H9 (cell line): ENCODE results near the gene ELMOD3. TPM values are rescaled to one million over a fixed set of nuclear protein-coding genes. Genes with fewer than 3 reads are reported as not detected.

ENCODE experiments used
- DNase-seq: peaks from one replicate; pipeline ENCODE4 v3.0.0-alpha.2; 2017
- H2AFZ ChIP-seq: one replicate; pipeline ENCODE4 v1.6.1; 2013; ENCODE audit warnings: mild to moderate bottlenecking, low read length, control low read depth, moderate library complexity
- H2AK5ac ChIP-seq: 2 replicates; pipeline ENCODE4 v1.6.1; 2013; ENCODE audit warnings: low read length, control low read depth, mixed read lengths; ENCODE audit not compliant: insufficient read length
- H2BK120ac ChIP-seq: one replicate; pipeline ENCODE4 v1.6.1; 2013; ENCODE audit warnings: low read depth, mild to moderate bottlenecking, low read length, control low read depth, inconsistent platforms; ENCODE audit not compliant: poor library complexity, severe bottlenecking
- H2BK12ac ChIP-seq: 2 replicates; pipeline ENCODE4 v1.6.1; 2013; ENCODE audit warnings: low read length, control low read depth, mixed read lengths, low read depth; ENCODE audit not compliant: insufficient read length
- H2BK15ac ChIP-seq: 2 replicates; pipeline ENCODE4 v1.6.1; 2013; ENCODE audit warnings: low read depth, low read length, control low read depth
- H2BK20ac ChIP-seq: one replicate; pipeline ENCODE4 v1.6.1; 2013; ENCODE audit warnings: low read depth, mild to moderate bottlenecking, low read length, control low read depth, inconsistent platforms; ENCODE audit not compliant: poor library complexity, severe bottlenecking
- H2BK5ac ChIP-seq: 2 replicates; pipeline ENCODE4 v1.6.1; 2013; ENCODE audit warnings: low read length, control low read depth, mixed read lengths; ENCODE audit not compliant: insufficient read length
- H3K14ac ChIP-seq: 2 replicates; pipeline ENCODE4 v1.6.1; 2013; ENCODE audit warnings: low read length, control low read depth; ENCODE audit not compliant: insufficient read depth
- H3K18ac ChIP-seq: 2 replicates; pipeline ENCODE4 v1.6.1; 2013; ENCODE audit warnings: low read depth, mild to moderate bottlenecking, mixed read lengths, low read length, control low read depth; ENCODE audit not compliant: insufficient read length
- H3K23ac ChIP-seq: 2 replicates; pipeline ENCODE4 v1.6.1; 2013; ENCODE audit warnings: low read length, control low read depth, mixed read lengths, low read depth; ENCODE audit not compliant: insufficient read length
- H3K23me2 ChIP-seq: 2 replicates; pipeline ENCODE4 v1.6.1; 2013; ENCODE audit warnings: low read depth, mild to moderate bottlenecking, mixed read lengths, low read length, control low read depth; ENCODE audit not compliant: insufficient read length, poor library complexity, severe bottlenecking
- H3K27ac ChIP-seq: 2 replicates; pipeline ENCODE4 v1.5.1; 2013; ENCODE audit warnings: low read length, control low read depth, mixed read lengths, low read depth; ENCODE audit not compliant: insufficient read length
- H3K27me3 ChIP-seq: 2 replicates; pipeline ENCODE4 v1.6.1; 2013; ENCODE audit warnings: low read length, control low read depth, inconsistent platforms; ENCODE audit not compliant: insufficient read depth
- H3K4ac ChIP-seq: 2 replicates; pipeline ENCODE4 v1.6.1; 2013; ENCODE audit warnings: low read depth, mild to moderate bottlenecking, control low read depth, inconsistent platforms, low read length, moderate library complexity
- H3K4me1 ChIP-seq: 2 replicates; pipeline ENCODE4 v1.6.1; 2013; ENCODE audit warnings: low read length, control low read depth, inconsistent platforms; ENCODE audit not compliant: insufficient read depth
- H3K4me2 ChIP-seq: 2 replicates; pipeline ENCODE4 v1.6.1; 2013; ENCODE audit warnings: low read length, control low read depth, mixed read lengths; ENCODE audit not compliant: insufficient read length, insufficient read depth
- H3K56ac ChIP-seq: 2 replicates; pipeline ENCODE4 v1.6.1; 2013; ENCODE audit warnings: low read depth, mild to moderate bottlenecking, mixed read lengths, low read length, control low read depth; ENCODE audit not compliant: insufficient read length
- H3K79me1 ChIP-seq: 2 replicates; pipeline ENCODE4 v1.6.1; 2013; ENCODE audit warnings: low read depth, mild to moderate bottlenecking, moderate library complexity, low read length, control low read depth, inconsistent platforms; ENCODE audit not compliant: insufficient read depth, poor library complexity, severe bottlenecking
- H3K79me2 ChIP-seq: 2 replicates; pipeline ENCODE4 v1.6.1; 2013; ENCODE audit warnings: low read length, control low read depth, inconsistent platforms; ENCODE audit not compliant: insufficient read depth
- H3K9ac ChIP-seq: 2 replicates; pipeline ENCODE4 v1.6.1; 2013; ENCODE audit warnings: low read length, control low read depth, mixed read lengths; ENCODE audit not compliant: insufficient read length; ENCODE audit errors: extremely low read depth
- H3K9me3 ChIP-seq: one replicate; pipeline ENCODE4 v1.6.1; 2013; ENCODE audit warnings: low read depth, low read length, inconsistent platforms; ENCODE audit not compliant: control insufficient read depth
- H3T11ph ChIP-seq: one replicate; pipeline ENCODE4 v1.6.1; 2013; ENCODE audit warnings: mild to moderate bottlenecking, low read length, control low read depth, inconsistent platforms
- H4K20me1 ChIP-seq: one replicate; pipeline ENCODE4 v1.6.1; 2013; ENCODE audit not compliant: control insufficient read depth, insufficient read length, insufficient read depth
- H4K5ac ChIP-seq: 2 replicates; pipeline ENCODE4 v1.6.1; 2013; ENCODE audit warnings: low read depth, mild to moderate bottlenecking, mixed read lengths, low read length, control low read depth; ENCODE audit not compliant: insufficient read length
- H4K8ac ChIP-seq: replicated peaks from 2 replicates; pipeline ENCODE4 v1.6.1; 2013; ENCODE audit warnings: low read length, control low read depth, mixed read lengths, low read depth; ENCODE audit not compliant: insufficient read length
- H4K91ac ChIP-seq: 2 replicates; pipeline ENCODE4 v1.6.1; 2013; ENCODE audit warnings: low read depth, mild to moderate bottlenecking, moderate library complexity, mixed read lengths, low read length, control low read depth; ENCODE audit not compliant: insufficient read length
- H3K27ac Mint-ChIP-seq, 3 experiments: 2 replicates in 2 of 3; 3 replicates in 1 of 3; pipeline ENCODE4 v1.8.0; 2020 to 2021; ENCODE audit warnings: mixed read lengths in 3 of 3, mild to moderate bottlenecking in 1 of 3, moderate library complexity in 1 of 3
- H3K27me3 Mint-ChIP-seq: 2 replicates; pipeline ENCODE4 v1.8.0; 2021; ENCODE audit warnings: low read depth, mild to moderate bottlenecking, moderate library complexity, mixed read lengths
- H3K36me3 Mint-ChIP-seq, 3 experiments: 2 replicates in 2 of 3; 3 replicates in 1 of 3; pipeline ENCODE4 v1.8.0; 2020 to 2021; ENCODE audit warnings: low read depth in 3 of 3, mixed read lengths in 3 of 3; ENCODE audit not compliant: insufficient read depth in 1 of 3
- H3K4me1 Mint-ChIP-seq, 2 experiments: 2 replicates each; pipeline ENCODE4 v1.8.0; 2020; ENCODE audit warnings: mixed read lengths in 2 of 2
- H3K4me3 Mint-ChIP-seq, 2 experiments: 2 replicates in 1 of 2; 3 replicates in 1 of 2; pipeline ENCODE4 v1.8.0; 2020 to 2021; ENCODE audit warnings: mild to moderate bottlenecking in 2 of 2, mixed read lengths in 2 of 2, moderate library complexity in 1 of 2
- H3K9me3 Mint-ChIP-seq, 2 experiments: 2 replicates in 1 of 2; 3 replicates in 1 of 2; pipeline ENCODE4 v1.8.0; 2020; ENCODE audit warnings: mild to moderate bottlenecking in 2 of 2, mixed read lengths in 2 of 2, moderate library complexity in 1 of 2
- WGBS: extraction: QIAGEN DNeasy Blood & Tissue Kit; methylation state at CpG from one replicate; pipeline ENCODE4 v1.1.7; 2013; ENCODE audit warnings: missing lambda C conversion rate, low lambda C conversion rate, mixed read lengths; ENCODE audit not compliant: insufficient read length; ENCODE audit errors: extremely low coverage; 5-methylcytosine and 5-hydroxymethylcytosine counted together
- total RNA-seq: library from RNA; stranded (reverse); gene quantifications from 2 replicates; pipeline ENCODE4 v1.2.1, GENCODE V29; 2021
- TF ChIP-seq, protein P1 (sequence below): fragments of 200-600 bp; sonication (generic); conservative IDR thresholded peaks from 3 replicates; pipeline ENCODE4 v1.8.0; 2021; ENCODE audit warnings: antibody characterized with exemption, mild to moderate bottlenecking

ELMOD3 gene
- total RNA-seq, 1 experiment from 2014 or later, result 7.6 TPM

DNA sequence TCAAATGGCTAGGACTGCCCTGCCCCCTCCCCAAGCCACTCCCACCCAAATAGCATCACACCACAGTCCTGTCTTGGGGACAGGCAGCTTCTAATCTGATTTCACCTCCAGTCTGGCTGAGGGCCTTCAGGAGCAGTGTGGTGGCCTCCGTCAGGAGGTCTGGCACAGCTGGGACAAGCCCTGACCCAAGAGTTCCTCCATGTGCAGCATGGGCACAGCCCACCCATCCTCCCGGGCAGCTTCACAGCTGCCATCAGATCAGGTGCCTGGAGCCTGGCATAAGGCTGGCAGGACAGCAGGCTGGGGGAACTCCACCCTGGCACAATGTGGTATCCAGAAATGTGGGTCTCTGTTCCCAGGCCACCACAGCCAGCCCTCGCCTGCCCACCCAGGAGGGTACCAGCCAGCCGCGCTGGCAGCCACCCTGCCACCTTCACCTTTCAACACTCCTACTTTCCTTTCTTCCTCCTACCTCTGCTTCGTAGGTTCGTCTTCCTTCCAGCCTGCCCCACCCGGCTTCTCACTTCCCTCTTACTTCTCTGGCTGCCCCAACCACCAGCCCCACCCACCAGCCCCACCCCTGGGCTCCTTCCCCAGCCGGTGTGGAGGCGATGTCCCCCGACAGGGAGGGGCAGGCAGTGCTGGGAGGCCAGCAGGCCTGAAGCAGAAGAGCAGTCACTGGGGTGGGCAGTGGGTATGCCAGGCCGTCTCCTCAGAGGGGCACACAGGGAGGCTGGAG is 55.4 kb downstream of the ELMOD3 start, which contains the start of gene CAPG:
Gene CAPG, minus strand, starts transcription at position 522 of the 739 bp plus-strand sequence. CDS start 8,221 bp downstream, outside the sequence.
- peak within 1 kb of the TSS; percentile 1 to 82 (median 64); a peak in 2 of 7 replicates for H3K27ac Mint-ChIP-seq
- H3K36me3 Mint-ChIP-seq, result no peaks in the 10 kb centered on the region
- no peak within 1 kb of the TSS for H2BK15ac ChIP-seq
- peak within 1 kb of the TSS; percentile 39 for H2AK5ac ChIP-seq
- no peaks in the 10 kb centered on the region for H3K79me1 ChIP-seq
- H3K4ac ChIP-seq, result no peak within 1 kb of the TSS
- H2AFZ ChIP-seq, result no peak within 1 kb of the TSS
- H4K91ac ChIP-seq, result no peak within 1 kb of the TSS
- no peak within 1 kb of the TSS for H2BK120ac ChIP-seq
- TF ChIP-seq, protein P1, sequence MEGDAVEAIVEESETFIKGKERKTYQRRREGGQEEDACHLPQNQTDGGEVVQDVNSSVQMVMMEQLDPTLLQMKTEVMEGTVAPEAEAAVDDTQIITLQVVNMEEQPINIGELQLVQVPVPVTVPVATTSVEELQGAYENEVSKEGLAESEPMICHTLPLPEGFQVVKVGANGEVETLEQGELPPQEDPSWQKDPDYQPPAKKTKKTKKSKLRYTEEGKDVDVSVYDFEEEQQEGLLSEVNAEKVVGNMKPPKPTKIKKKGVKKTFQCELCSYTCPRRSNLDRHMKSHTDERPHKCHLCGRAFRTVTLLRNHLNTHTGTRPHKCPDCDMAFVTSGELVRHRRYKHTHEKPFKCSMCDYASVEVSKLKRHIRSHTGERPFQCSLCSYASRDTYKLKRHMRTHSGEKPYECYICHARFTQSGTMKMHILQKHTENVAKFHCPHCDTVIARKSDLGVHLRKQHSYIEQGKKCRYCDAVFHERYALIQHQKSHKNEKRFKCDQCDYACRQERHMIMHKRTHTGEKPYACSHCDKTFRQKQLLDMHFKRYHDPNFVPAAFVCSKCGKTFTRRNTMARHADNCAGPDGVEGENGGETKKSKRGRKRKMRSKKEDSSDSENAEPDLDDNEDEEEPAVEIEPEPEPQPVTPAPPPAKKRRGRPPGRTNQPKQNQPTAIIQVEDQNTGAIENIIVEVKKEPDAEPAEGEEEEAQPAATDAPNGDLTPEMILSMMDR, result no peak
- H3T11ph ChIP-seq, result no peak within 1 kb of the TSS
- H3K18ac ChIP-seq, result no peak within 1 kb of the TSS
- H3K79me2 ChIP-seq, result no peaks in the 10 kb centered on the region
- H3K9ac ChIP-seq, result no peak within 1 kb of the TSS
- WGBS, result no CpG with 5 or more reads among the region's 12 CpGs
- no peaks in the 10 kb centered on the region; the same call in 1 of the 2 replicates for H3K27me3 Mint-ChIP-seq
- H3K9me3 ChIP-seq, result no peaks in the 10 kb centered on the region
- H3K4me3 Mint-ChIP-seq, result peak within 1 kb of the TSS; percentile 24 to 63; a peak in 4 of 5 replicates
- H3K4me2 ChIP-seq, result peak within 1 kb of the TSS; percentile 23
- no peak within 1 kb of the TSS for H3K27ac ChIP-seq
- H4K5ac ChIP-seq, result no peak within 1 kb of the TSS
- no peaks in the 10 kb centered on the region for H4K20me1 ChIP-seq
- peaks cover 44 to 48% of the 10 kb centered on the region in 2 experiments for H3K4me1 Mint-ChIP-seq
- H3K14ac ChIP-seq, result peak within 1 kb of the TSS; percentile 60; the same call in 1 of the 2 replicates
- no peak within 1 kb of the TSS for H3K23ac ChIP-seq
- H4K8ac ChIP-seq, result no peak within 1 kb of the TSS
- peaks cover 25% of the 10 kb centered on the region for H3K4me1 ChIP-seq
- no peak within 1 kb of the TSS for H2BK20ac ChIP-seq
- H3K9me3 Mint-ChIP-seq, result peaks cover 0 to under 1% of the 10 kb centered on the region in 2 experiments; a peak in 2 of 5 replicates
- peaks cover 8% of the 10 kb centered on the region for H3K23me2 ChIP-seq
- no peaks in the 10 kb centered on the region for H3K27me3 ChIP-seq
- H2BK12ac ChIP-seq, result no peak within 1 kb of the TSS
- H3K56ac ChIP-seq, result no peak within 1 kb of the TSS
- DNase-seq, result peak; percentile 68
- H2BK5ac ChIP-seq, result no peak within 1 kb of the TSS
